Hematopoietic multipotent progenitor cell treated with erythropoietin and hydrocortisone succinate and interleukin-3 and kit ligand, for 8 days (in vitro differentiated cells): ENCODE results near the gene PUS10.
"Not testable (repeated sequence)": the region's sequence is repeated elsewhere in the genome, so short reads cannot be mapped to it uniquely, and the experiment has no call there.

Experiments used
- DNase-seq: peaks from one replicate; pipeline ENCODE4 v3.0.0-alpha.2; 2015

Gene PUS10

GRCh38 chr2:60926741-60927552 is 91.1 kb downstream of the PUS10 start:
- DNase-seq, result no peak

- DNase-seq, result no peak
Observed at GRCh38 chr2:60925994-60926740, 91.9 kb downstream of the PUS10 start.

GRCh38 chr2:60907329-60907728 is 110.7 kb downstream of the PUS10 start:
- DNase-seq, result no peak

- DNase-seq, result no peak
Observed at GRCh38 chr2:60906395-60906794, 111.7 kb downstream of the PUS10 start.

- DNase-seq, result not testable (repeated sequence)
Observed at GRCh38 chr2:60905867-60906266, 112.2 kb downstream of the PUS10 start.

GRCh38 chr2:60901296-60901695 is 116.8 kb downstream of the PUS10 start:
- DNase-seq, result not testable (repeated sequence)

GRCh38 chr2:60899892-60900249 is 118.2 kb downstream of the PUS10 start:
- no peak for DNase-seq

GRCh38 chr2:60899230-60899891 is 118.7 kb downstream of the PUS10 start:
- DNase-seq, result no peak

GRCh38 chr2:60898567-60898966 is 119.5 kb downstream of the PUS10 start:
- no peak for DNase-seq
